GM19043 (cell line): ENCODE measurements around the gene GPR143.
"Not testable (repeated sequence)": the region's sequence is repeated elsewhere in the genome, so short reads cannot be mapped to it uniquely, and the experiment has no call there.

Experiments used
- ATAC-seq: cut with Tn5 transposase; IDR thresholded peaks from one replicate; pipeline ENCODE4 v1.9.1; 2021; ENCODE audit warnings: low read depth; ENCODE audit not compliant: unreplicated experiment

Gene GPR143

DNA sequence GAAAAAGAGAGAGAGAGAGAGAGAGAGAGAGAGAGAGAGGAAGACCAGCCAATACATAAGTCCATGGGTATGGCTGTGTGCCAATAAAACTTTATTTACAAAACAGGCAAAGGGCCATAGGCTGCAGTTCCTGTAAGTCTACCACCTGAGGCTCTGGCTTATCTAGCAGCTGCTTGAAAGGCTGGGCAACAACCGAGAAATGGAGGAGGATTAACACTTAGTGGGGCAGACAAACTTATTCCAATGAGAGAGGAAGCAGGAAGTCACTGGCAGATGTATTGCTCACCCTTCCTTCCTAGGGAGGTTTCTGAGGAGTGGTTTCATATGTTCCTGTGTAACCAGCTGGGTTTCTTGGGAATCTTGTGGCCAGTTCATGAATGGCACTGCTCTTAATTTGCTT, 4.7 kb upstream of the GPR143 start:
- ATAC-seq = no peak

DNA sequence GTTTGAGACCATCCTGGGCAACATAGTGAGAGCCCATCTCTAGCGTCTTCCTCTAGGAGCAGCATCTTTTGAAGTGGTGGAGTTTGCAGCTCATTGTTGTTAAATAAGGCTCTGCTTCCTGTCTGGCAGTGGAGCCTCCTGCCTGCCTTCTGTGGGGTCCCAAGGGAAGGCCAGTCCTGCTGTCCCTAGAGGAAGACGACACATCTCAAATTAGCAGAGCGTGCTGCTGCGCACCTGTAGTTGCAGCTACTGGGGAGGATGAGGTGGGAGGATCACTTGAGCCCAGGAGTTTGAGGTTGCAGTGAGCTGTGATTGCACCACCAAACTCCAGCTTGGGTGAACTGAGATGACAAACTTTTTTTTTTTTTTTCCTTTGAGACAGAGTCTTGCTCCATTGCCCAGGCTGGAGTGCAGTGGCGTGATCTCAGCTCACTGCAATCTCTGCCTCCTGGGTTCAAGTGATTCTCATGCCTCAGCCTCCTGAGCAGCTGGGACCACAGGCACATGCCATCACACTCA, 2.7 kb upstream of the GPR143 start:
- not testable (repeated sequence) for ATAC-seq

DNA sequence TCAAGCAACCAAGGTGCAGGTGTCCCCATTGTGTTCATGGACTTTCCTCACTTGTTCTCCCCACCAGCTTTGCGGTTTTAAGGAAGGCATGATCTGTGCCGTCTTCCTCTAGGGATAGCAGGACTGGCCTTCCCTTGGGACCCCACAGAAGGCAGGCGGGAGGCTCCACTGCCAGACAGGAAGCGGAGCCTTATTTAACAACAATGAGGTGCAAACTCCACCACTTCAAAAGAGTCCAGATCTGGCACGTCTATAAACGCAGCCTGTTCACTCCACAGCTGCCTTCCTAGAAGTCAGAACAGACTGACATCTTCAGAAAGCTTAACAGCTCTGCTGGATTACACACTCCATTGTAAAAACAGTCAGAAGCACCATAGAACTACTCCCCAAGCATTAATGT, 1.7 kb upstream of the GPR143 start:
- no peak for ATAC-seq

DNA sequence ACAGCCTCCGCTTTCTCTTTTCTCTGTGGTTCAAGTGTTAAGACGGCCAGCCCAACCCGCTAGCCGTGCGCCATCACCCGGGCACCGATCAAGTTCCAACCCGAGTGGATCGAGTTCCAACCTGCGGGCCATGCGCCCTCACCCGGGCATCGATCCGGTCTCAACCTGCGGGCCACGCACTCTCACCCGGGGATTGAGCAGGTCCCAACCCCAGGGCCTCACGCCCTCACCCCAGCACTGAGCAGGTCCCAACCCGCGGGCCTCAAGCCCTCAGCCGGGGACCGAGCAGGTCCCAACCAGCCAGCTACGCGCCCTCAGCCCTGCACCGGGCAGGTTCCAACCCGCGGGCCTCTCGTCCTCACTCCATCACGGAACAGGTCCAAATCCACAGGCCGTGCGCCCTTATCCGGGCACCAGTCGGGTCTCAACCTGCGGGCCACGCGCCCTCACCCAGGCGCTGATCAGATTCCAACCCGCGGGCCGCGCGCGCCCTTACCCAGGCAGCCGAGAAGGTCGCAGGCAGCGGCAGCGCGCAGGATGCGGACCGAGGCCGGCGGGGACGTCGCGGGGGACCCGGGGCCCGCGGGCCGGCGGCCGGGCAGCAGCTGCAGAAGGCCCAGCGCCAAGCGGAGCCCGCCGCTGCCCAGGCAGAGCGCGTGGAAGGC, 443 bp downstream of the GPR143 start:
- no peak for ATAC-seq

DNA sequence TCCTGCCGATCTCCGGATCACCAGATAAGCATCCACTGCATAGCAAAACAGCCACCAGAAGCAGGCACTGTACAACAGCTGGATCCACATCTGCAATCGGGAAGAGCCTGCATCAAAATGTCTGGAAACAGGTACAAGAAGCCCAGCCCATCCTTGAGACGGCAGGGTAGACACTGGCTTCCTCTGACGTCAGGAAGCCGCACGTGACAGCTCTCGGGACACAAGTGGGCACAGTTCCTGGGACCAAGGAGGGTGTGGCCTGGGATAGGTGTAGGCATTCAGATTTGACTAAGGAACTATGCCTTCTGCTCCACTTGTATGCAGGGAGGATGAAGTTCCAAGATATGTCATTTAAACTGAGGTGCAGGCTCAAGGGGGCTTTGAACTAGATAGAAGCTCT, 6.3 kb downstream of the GPR143 start:
- no peak for ATAC-seq

DNA sequence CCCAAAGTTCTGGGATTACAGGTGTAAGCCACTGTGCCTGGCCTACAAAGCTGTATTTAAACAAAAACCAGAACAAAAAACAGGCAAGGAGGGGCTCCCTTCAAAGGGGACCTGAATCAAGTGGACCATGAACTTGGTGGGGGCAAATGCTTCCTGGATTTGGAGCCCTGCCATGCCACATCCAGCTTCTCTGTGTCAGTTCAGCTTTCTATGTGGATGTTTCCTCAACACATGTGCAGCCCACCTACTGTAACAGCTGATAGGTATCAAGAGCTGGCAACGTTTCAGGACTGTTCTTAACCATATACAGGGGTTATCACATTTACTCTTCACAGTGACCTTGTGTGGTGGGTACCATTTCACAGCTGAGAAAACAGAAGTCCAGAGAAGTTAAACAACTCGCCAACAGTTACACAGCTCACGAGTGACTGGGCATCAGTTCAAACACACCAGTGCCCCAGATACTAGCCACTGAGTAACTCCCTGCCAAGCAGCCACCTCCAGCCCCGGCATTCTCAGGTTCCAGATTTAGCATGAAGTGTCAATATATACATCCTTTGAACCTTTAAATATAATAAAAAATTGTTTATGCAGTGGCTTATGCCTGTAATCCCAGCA, 7.5 kb downstream of the GPR143 start:
- no peak for ATAC-seq

DNA sequence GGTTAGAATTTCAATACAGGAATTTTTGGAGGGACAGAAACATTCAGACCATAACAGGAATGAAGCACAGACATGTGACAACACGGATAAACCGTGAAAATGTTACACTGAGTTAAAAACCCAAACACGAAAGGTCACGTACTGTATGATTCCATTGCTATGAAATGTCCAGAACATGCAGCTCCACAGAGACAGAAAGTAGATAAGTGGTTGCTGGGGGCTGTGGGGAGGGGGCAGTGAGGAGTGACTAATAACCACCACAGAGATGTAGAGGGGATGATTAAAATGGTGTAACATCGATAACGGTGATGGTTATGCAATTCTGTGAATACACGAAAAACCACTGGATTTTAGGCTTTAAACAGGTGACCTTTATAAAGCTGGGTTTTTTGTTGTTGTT, 8.3 kb downstream of the GPR143 start:
- ATAC-seq = no peak

DNA sequence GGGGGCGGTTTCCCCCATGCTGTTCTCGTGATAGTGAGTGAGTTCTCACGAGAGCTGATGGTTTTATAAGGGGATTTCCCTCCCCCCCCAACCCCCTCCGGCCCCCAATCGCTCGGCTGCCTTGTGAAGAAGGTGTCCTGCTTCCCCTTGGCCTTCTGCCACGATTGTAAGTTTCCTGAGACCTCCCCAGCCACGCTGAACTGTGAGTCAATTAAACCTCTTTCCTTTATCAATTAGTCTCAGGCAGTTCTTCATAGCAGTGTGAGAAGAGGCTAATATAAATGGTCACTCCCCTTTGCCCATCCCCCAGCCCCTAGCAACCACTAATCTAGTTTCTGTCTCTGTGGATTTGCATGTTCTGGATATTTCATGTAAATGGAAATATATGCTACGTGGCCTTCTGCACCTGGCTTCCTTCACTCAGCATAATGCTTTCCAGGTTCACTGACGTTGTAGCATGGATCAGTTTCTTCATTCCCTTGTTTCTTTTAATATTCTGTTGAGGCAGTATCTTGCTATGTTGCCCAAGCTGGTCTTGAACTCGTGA, 16.4 kb downstream of the GPR143 start:
- ATAC-seq = no peak

DNA sequence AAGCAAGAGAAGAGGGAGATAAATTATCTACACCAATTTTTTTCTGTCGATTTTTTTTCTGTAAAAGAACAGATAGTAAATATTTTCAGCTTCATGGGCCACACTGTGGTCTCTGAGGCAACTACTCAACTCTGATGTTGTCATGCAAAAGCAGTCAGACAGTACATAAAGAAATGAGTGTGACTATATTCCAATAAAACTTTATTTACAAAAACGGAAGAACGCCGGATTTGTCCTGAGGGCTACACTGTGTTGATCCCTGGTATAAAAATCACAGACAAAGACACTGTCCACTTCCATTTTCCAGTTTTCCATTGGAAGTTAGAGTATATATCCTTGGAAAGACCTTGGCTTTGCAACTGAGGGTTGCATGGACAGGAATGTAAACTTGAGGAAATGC, 18.0 kb downstream of the GPR143 start:
- ATAC-seq = no peak

DNA sequence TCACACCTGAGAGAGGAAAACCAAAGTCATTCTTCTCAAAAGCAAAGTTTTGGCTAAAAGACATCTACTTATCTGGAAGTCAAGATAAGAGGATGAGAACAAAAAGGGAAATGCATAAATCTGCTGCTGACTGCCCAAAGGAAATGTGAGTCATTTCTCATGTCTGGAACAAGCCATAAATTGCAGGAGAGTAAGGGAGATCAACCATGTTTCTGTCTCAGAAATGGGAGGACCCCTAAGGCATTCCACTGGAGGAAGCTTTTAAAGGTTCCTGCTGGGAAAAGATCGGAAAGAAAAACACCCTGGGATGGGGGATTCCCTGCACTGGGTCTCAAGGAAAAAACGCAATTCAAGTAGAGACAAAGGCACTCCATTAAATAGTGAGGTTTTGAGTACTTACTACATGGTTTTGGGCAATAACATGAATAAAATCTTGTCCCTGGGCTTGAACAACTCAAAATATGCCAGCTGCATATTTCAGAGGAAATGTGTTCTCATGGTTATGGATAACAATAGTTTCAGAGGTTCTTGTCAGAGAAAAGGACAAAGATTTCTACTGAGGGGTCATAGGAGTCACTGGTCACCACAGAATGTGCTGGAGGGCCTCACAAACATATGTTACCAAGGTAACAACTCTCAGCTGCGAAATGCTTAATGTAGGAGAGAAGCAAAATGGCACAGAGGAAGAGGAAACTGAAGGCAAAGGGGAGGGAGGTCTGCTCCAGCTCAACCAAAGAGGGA, 19.3 kb downstream of the GPR143 start:
- no peak for ATAC-seq

DNA sequence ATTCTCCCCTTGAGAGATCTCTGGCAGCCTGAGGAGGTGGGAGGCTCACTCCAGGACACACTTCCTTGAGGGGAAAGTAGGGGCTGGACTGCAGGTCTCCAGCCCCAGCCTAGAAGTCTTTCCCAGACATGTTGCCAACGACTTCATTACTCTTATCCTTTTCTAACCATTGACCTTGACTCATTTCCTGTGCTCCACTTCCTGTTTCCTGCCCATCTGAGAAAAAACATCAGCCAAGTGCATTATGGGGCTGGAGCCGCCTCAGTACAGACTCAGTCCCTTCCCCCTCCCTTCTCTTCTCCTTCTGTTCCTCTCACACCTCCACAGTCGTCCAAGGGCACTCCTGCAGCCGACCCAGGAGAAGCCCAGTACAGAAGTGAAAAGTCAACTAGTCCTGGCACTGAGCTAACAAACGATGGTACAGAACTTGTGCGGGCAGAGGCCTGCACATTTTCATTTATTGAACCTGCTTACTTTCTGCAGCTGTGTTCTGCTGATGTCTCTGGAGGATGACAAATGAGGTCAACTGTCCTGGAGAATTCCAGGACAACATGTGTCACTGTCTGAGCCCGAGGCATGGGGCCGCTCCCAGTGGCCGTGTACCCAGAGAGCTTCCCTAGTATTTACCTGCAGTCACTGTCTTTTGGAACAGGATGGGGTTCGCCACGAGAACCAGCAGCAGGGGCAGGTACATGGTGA, 20.1 kb downstream of the GPR143 start:
- no peak for ATAC-seq

DNA sequence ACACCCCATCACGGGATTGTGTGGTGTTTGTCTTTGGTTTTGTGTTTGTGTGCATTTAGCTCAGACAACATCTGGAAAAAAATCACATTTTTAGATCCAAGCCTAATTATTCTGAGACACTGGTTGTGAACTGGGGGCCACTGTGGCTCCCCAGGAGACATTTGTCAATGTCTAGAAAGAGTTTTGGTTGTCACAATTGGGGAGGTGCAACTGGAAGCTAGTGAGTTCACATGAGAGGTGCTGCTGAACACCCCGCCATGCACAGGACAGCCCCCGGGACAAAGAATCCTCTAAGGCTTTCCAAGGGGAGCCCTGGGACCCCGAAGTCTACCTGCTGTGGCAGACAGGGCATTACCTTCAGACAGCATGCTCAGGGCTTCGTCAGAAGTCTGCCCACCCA, 26.5 kb downstream of the GPR143 start:
- ATAC-seq = no peak

DNA sequence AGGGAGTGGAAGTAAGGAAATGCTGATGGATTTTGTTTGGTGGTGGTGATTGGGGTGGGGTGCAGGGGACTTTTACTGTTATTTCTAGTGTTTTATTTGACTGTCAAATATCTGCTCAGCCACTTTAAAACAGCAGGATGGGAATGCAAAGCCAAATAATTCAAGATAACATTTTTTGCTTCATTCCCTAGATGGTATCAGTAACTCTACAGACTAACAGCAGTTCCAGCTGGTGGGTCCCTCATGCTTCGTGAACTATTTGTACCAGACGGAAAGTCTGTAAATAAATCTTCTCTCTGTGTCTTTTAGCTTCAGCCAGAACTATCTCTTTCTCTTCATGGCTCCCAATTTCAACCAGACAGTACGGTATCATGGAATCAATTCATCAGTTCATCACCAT, 27.5 kb downstream of the GPR143 start:
- ATAC-seq = no peak

DNA sequence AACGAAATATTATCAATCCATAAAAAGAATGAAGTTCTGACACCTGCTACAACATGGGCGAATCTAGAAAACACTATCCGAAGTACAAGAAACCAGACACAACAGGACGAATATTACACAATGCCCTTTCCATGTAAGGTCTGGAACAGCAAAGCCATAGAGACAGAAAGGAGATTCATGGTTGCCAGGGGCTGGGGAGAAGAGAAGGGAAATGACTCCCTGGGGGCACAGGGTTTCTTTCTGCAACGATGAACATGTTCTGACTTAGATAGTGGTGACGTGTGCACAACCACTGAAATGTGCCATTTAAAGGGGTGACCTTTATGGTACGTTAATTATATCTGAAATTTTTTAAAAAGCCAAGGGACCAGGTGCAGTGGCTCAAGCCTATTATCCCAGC, 28.3 kb downstream of the GPR143 start:
- no peak for ATAC-seq

DNA sequence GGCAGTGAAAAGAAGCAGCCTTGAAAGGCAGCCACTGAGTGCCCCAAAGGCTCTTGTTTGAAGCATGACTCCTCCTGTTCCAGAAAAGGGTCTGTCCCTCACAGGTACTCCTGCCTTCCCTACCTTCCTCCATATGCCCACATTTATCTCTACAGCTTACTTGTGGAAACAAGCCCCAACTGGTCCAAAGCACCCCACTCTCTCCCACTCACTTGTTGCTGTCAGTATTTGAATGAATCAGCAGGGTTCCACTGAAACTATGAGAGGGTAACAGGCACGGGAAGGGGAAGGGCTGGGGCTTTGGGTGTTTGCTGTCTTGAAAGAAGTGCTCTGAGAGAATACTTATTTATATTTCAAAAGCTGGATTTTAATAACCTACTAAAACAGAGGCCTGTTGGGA, 34.9 kb downstream of the GPR143 start:
- no peak for ATAC-seq

DNA sequence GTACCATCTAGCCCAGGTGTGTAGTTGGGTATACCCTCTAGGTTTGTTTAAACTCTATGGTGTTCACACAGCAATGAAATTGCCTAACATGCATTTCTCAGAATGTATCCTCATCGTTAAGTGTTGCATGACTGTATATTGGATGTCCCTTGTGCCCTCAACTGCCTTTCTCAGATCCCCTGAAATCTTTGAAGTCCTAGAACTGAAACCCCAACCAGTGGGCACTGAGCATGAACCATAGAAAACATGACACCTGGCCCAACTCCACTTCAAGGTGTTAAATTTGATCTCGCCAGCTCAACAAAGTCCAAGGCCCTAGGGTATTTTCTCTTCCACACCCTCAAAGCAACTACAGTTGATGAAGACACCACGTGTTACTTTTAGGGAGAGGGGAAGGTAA, 35.6 kb downstream of the GPR143 start:
- no peak for ATAC-seq

DNA sequence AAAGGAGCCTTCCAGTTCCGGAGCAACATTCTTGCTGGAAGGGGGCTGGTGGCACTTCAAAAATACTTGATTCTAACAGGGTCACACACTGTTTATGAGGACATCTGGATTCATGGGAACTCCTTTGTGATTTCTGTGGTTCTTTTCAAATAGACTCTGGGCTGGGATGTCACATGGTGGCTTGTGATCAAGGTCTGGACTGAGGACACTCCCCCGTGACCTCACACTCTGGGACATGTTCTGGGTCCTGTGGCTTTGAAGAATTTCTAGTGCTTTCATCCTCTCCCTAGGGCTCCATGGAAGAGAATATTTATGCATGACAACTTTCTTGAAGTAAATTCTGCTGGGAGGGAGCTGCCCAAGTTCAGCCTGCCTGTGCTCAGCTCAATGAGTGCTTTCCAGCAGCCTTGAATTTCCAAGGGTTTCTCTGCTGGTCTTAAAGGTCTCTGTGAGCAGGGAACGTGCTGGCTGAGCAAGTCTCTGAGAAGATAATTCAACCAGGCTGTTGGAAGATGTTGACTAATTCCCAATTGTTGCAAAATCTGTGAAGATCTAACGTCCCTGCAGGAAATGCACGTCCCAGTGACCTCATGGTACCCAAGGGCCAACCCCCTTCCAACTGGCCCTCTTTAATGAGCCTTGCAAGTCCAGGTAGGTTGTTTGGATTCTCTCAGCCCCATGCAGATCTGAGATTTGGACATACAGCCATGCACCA, 36.3 kb downstream of the GPR143 start:
- ATAC-seq = no peak

DNA sequence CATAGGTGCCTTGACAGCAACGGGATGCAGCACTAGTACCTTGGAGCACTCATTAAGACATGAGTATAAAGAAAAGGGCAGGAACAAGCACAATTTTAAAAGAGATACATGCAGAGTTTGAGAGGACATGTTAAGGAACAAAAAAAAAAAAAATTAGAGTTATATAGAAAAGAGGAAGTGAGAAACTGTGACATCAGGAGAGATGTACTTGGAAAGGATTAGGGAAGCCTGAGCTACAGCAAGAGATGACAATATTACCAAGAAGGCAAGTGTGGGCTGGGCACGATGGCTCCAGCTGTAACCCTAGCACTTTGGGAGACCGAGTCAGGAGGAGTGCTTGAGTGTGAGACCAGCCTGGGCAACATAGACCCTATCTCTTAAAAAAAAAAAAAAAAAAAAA, 37.4 kb downstream of the GPR143 start:
- ATAC-seq = no peak

DNA sequence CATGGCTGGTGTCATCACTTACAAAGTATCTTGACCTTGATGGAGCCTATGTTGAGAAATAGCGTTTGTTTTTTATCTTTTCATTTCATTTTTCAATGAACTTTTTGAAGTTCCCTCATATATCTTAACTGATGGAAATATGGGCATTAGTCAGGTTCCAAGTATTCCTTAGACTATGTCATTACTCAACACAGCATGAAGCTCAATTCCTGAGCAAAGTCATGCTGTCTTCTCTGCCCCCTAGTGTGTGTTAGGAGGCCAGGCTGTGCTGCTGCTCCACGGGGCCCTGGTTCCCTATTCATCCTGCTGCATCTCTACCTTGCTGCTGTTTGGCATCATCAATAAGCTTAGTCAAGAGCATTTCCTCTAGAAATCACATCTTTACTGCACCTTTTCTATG, 40.9 kb downstream of the GPR143 start:
- ATAC-seq = no peak

DNA sequence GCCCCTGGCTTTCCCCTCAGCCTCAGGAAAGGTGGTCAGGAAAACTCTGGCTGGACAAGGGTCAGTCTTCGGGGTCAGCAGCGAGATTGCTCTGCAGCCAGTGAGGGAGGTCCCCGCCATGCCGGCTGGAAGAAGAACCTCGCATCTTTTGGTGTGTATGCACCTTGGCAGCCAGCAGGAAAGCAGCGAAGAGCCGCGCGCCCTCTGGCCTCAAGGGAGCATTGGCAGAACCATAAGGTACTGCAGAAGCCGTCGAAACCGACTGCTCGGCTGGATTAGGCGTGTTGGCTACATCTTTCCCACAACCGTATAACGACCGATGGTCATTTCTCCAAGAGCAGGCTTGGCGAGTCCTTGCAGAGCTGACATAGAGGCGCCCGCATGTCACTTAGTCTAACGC, 48.3 kb downstream of the GPR143 start:
- no peak for ATAC-seq
